ENCODE measurements around the gene MGP.

Gene MGP

GRCh38 chr12:14903386-14904098 lies 17.9 kb upstream of the MGP start:
- Histone ChIP-seq H3K9me3 (no peaks in the 10 kb centered on the region), H3K27me3 (no peaks in the 10 kb centered on the region), H3K36me3 (peaks cover 8% of the 10 kb centered on the region), H3K4me3 (ENCODE audit: low read depth in 1 of 2, low read length in 1 of 2) (no peak overlapping the region), H3K4me1 (ENCODE audit: control insufficient read depth in 1 of 2, insufficient read depth in 1 of 2, low read depth in 1 of 2, low read length in 1 of 2) (no peaks in the 10 kb centered on the region), H3K27ac (no peak overlapping the region)
- TF ChIP-seq CTCF (IDR thresholded peaks at IDR 0.05), result no peak

GRCh38 chr12:14902465-14902864 lies 16.8 kb upstream of the MGP start:
- no peak overlapping the region for H3K27ac ChIP-seq

GRCh38 chr12:14901228-14901562 lies 15.5 kb upstream of the MGP start:
- no peaks in the 10 kb centered on the region for H3K4me1 ChIP-seq (ENCODE audit: control insufficient read depth in 1 of 2, insufficient read depth in 1 of 2, low read depth in 1 of 2, low read length in 1 of 2)
- no peak for TF ChIP-seq CTCF (IDR thresholded peaks at IDR 0.05)
- no peaks in the 10 kb centered on the region for H3K36me3 ChIP-seq
- H3K27ac ChIP-seq, result no peak overlapping the region
- H3K4me3 ChIP-seq (ENCODE audit: low read depth in 1 of 2, low read length in 1 of 2), result no peak overlapping the region
- H3K9me3 ChIP-seq, result no peaks in the 10 kb centered on the region
- H3K27me3 ChIP-seq, result no peaks in the 10 kb centered on the region

More at GRCh38 chr12:14902465-14902864, 16.8 kb upstream of the MGP start:
- Histone ChIP-seq H3K4me3 (ENCODE audit: low read depth in 1 of 2, low read length in 1 of 2) (no peak overlapping the region), H3K9me3 (no peaks in the 10 kb centered on the region), H3K36me3 (no peaks in the 10 kb centered on the region), H3K4me1 (ENCODE audit: control insufficient read depth in 1 of 2, insufficient read depth in 1 of 2, low read depth in 1 of 2, low read length in 1 of 2) (no peaks in the 10 kb centered on the region), H3K27me3 (no peaks in the 10 kb centered on the region)
- no peak for TF ChIP-seq CTCF (IDR thresholded peaks at IDR 0.05)

- Histone ChIP-seq H3K4me1 (ENCODE audit: control insufficient read depth in 1 of 2, insufficient read depth in 1 of 2, low read depth in 1 of 2, low read length in 1 of 2) (no peaks in the 10 kb centered on the region), H3K27ac (no peak overlapping the region), H3K4me3 (ENCODE audit: low read depth in 1 of 2, low read length in 1 of 2) (no peak overlapping the region), H3K9me3 (no peaks in the 10 kb centered on the region), H3K27me3 (no peaks in the 10 kb centered on the region), H3K36me3 (no peaks in the 10 kb centered on the region)
- TF ChIP-seq CTCF (IDR thresholded peaks at IDR 0.05), result no peak
Observed at GRCh38 chr12:14900521-14901227, 15.0 kb upstream of the MGP start.

- no peaks in the 10 kb centered on the region for H3K9me3 ChIP-seq
- H3K4me1 ChIP-seq (ENCODE audit: control insufficient read depth in 1 of 2, insufficient read depth in 1 of 2, low read depth in 1 of 2, low read length in 1 of 2), result no peaks in the 10 kb centered on the region
- H3K4me3 ChIP-seq (ENCODE audit: low read depth in 1 of 2, low read length in 1 of 2), result no peak overlapping the region
- H3K27me3 ChIP-seq, result no peaks in the 10 kb centered on the region
- no peak overlapping the region for H3K27ac ChIP-seq
- no peaks in the 10 kb centered on the region for H3K36me3 ChIP-seq
- no peak for TF ChIP-seq CTCF (IDR thresholded peaks at IDR 0.05)
Observed at GRCh38 chr12:14896521-14897169, 11.0 kb upstream of the MGP start.

All from neutrophil (primary cell).